Endodermal cell (in vitro differentiated cells): Measurements from ENCODE around the gene KCNA2. TPM values are rescaled to one million over a fixed set of nuclear protein-coding genes. Genes with fewer than 3 reads are reported as not detected.
A peak's percentile ranks its signal among the peaks of the same experiment; 100 is the strongest.

Experiments used
- DNase-seq: peaks from one replicate; pipeline ENCODE4 v3.0.0-alpha.2; 2017
- H3K27ac ChIP-seq: 2 replicates; pipeline ENCODE4 v1.5.1; 2013; ENCODE audit warnings: mild to moderate bottlenecking, low read depth, low read length, moderate library complexity
- H3K27me3 ChIP-seq: 2 replicates; pipeline ENCODE4 v1.6.1; 2013; ENCODE audit warnings: mild to moderate bottlenecking, low read length, moderate library complexity; ENCODE audit not compliant: insufficient read depth, control insufficient read depth, poor library complexity, severe bottlenecking
- H3K36me3 ChIP-seq: 2 replicates; pipeline ENCODE4 v1.7.0; 2013; ENCODE audit warnings: mild to moderate bottlenecking, low read length, moderate library complexity; ENCODE audit not compliant: control insufficient read depth, insufficient read depth
- H3K4me1 ChIP-seq: one replicate; pipeline ENCODE4 v1.7.0; 2013; ENCODE audit warnings: low read length; ENCODE audit not compliant: control insufficient read depth, insufficient read depth
- H3K4me3 ChIP-seq: 2 replicates; pipeline ENCODE4 v1.5.1; 2013; ENCODE audit warnings: mild to moderate bottlenecking, low read length, moderate library complexity
- H3K9ac ChIP-seq: 2 replicates; pipeline ENCODE4 v1.6.1; 2013; ENCODE audit warnings: mild to moderate bottlenecking, low read length, moderate library complexity; ENCODE audit not compliant: poor library complexity, severe bottlenecking; ENCODE audit errors: extremely low read depth
- H3K9me3 ChIP-seq: 2 replicates; pipeline ENCODE4 v1.6.1; 2013; ENCODE audit warnings: mild to moderate bottlenecking, low read length, moderate library complexity; ENCODE audit not compliant: control insufficient read depth
- H3K27ac Mint-ChIP-seq: 2 replicates; pipeline ENCODE4 v1.8.0; 2020; ENCODE audit warnings: mixed read lengths
- H3K27me3 Mint-ChIP-seq: 2 replicates; pipeline ENCODE4 v1.8.0; 2021; ENCODE audit warnings: mild to moderate bottlenecking, mixed read lengths; ENCODE audit not compliant: insufficient read depth
- H3K36me3 Mint-ChIP-seq: 2 replicates; pipeline ENCODE4 v1.8.0; 2020; ENCODE audit warnings: low read depth, mixed read lengths
- H3K4me1 Mint-ChIP-seq: 2 replicates; pipeline ENCODE4 v1.8.0; 2020; ENCODE audit warnings: mixed read lengths
- H3K4me3 Mint-ChIP-seq: 2 replicates; pipeline ENCODE4 v1.8.0; 2020; ENCODE audit warnings: mild to moderate bottlenecking, moderate library complexity, mixed read lengths
- H3K9me3 Mint-ChIP-seq: 2 replicates; pipeline ENCODE4 v1.8.0; 2020; ENCODE audit warnings: mild to moderate bottlenecking, mixed read lengths
- CTCF ChIP-seq: fragments of 200-600 bp; sonication (generic); conservative IDR thresholded peaks from 2 replicates; pipeline ENCODE4 v1.5.0; 2021; ENCODE audit warnings: antibody characterized with exemption, mild to moderate bottlenecking
- WGBS, 2 experiments: methylation state at CpG; one replicate each; pipeline versions ENCODE4 v1.1.5 to v1.1.7; 2013; ENCODE audit warnings: missing lambda C conversion rate in 2 of 2, mixed read lengths in 1 of 2; ENCODE audit not compliant: insufficient coverage in 1 of 2, insufficient read length in 1 of 2; 5-methylcytosine and 5-hydroxymethylcytosine counted together
- total RNA-seq, 2 donors: library from RNA; stranded (reverse); fragmentation: NEBNext Ultra II Directional in 1 of 2; extraction: Animal tissue kit (Norgen Biotek cat#: 25700) in 1 of 2; gene quantifications; 2 replicates in 1 of 2; 3 replicates in 1 of 2; pipeline ENCODE4 v1.2.1, GENCODE V29; 2021

The KCNA2 gene
- total RNA-seq, 2 donors from 2014 or later, result 0.11 to 0.57 TPM

DNA sequence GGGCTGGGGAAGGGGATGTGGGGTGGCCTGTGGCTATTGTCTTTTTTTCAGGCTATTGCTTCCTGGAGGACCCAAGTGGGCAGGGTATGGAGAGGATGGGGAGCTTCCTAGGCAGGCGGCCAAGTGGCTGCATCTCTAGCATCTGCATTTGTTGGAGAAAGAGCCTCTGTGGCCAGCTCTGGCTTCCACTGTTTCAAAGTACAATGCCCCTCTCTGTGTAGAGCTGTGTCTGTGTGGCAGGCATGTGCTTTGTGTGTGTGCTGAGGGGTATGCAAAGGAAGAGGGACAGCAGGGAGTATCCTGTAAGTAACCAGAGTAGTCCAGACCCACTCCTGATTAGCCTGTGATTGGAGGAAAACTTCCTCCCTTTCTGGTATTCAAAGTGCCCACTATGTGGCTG, 40.6 kb downstream of the KCNA2 start:
- WGBS, 2 experiments, result 60 to 97% methylated on average over 1 of the region's 1 CpG
- no peak for TF ChIP-seq CTCF
- Mint-ChIP-seq H3K27me3 (peaks cover 6% of the 10 kb centered on the region), H3K4me3 (no peak overlapping the region), H3K27ac (no peak overlapping the region), H3K4me1 (peaks cover 2% of the 10 kb centered on the region), H3K9me3 (no peaks in the 10 kb centered on the region), H3K36me3 (no peaks in the 10 kb centered on the region)
- H3K36me3 ChIP-seq, result no peaks in the 10 kb centered on the region
- no peaks in the 10 kb centered on the region for H3K4me1 ChIP-seq
- no peak overlapping the region for H3K9ac ChIP-seq
- H3K4me3 ChIP-seq, result no peak overlapping the region
- DNase-seq, result peak; percentile 37
- H3K27ac ChIP-seq, result peak overlapping the region; percentile 42
- no peaks in the 10 kb centered on the region for H3K9me3 ChIP-seq
- no peaks in the 10 kb centered on the region for H3K27me3 ChIP-seq

DNA sequence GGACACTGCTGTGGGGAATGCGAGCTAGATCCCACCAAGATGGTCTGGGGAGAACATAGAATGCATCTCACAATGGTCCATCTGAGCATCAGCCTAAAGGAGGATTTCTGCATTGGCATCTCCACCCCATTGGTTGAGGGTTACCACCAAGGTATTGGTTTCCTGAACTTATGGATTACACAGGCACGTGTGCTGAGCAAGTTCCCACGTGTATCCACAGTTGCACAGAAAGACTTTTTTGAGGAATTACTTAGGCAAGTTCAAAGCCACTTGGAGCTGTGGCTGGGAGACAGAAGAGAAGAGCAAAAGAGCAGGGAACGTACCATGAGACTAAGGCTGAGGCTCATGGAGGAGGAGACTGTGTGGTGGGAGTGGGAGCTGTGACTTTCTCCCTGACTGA, 43.1 kb downstream of the KCNA2 start:
- Histone ChIP-seq H3K4me3 (no peak overlapping the region), H3K9ac (no peak overlapping the region), H3K9me3 (no peaks in the 10 kb centered on the region), H3K27ac (no peak overlapping the region), H3K4me1 (no peaks in the 10 kb centered on the region), H3K27me3 (peaks cover 12% of the 10 kb centered on the region), H3K36me3 (no peaks in the 10 kb centered on the region)
- H3K36me3 Mint-ChIP-seq, result no peaks in the 10 kb centered on the region
- peaks cover 22% of the 10 kb centered on the region for H3K27me3 Mint-ChIP-seq
- no peak for TF ChIP-seq CTCF
- peaks cover 2% of the 10 kb centered on the region for H3K4me1 Mint-ChIP-seq
- H3K9me3 Mint-ChIP-seq, result no peaks in the 10 kb centered on the region
- H3K27ac Mint-ChIP-seq, result no peak overlapping the region
- 88 to 91% methylated on average over 3 to 4 of the region's 4 CpGs for WGBS, 2 experiments
- no peak for DNase-seq
- H3K4me3 Mint-ChIP-seq, result no peak overlapping the region

- no peaks in the 10 kb centered on the region for H3K36me3 ChIP-seq
- H3K27ac Mint-ChIP-seq, result no peak overlapping the region
- no peak for TF ChIP-seq CTCF
- H3K27me3 Mint-ChIP-seq, result peaks cover 36% of the 10 kb centered on the region
- no peak overlapping the region for H3K4me3 Mint-ChIP-seq
- DNase-seq, result no peak
- H3K36me3 Mint-ChIP-seq, result no peaks in the 10 kb centered on the region
- H3K4me3 ChIP-seq, result no peak overlapping the region
- H3K27ac ChIP-seq, result no peak overlapping the region
- no peaks in the 10 kb centered on the region for H3K9me3 ChIP-seq
- 90 to 100% methylated on average over 2 to 7 of the region's 7 CpGs for WGBS, 2 experiments
- H3K9me3 Mint-ChIP-seq, result no peaks in the 10 kb centered on the region
- H3K4me1 ChIP-seq, result no peaks in the 10 kb centered on the region
- no peak overlapping the region for H3K9ac ChIP-seq
- H3K27me3 ChIP-seq, result peaks cover 27% of the 10 kb centered on the region
- H3K4me1 Mint-ChIP-seq, result peaks cover 2% of the 10 kb centered on the region
Measured at GRCh38 chr1:110561596-110561995, 44.6 kb downstream of the KCNA2 start.
